ENCODE data around the gene DMPK. TPM values are rescaled to one million over a fixed set of nuclear protein-coding genes. Genes with fewer than 3 reads are reported as not detected.

Gene DMPK
- total and polyA plus RNA-seq, 9 of the 15 experiments (the other 6 are each of a cell fraction or from before 2014, with no cell fraction given) = 0.24 to 31.3 (median 7.3) TPM

DNA sequence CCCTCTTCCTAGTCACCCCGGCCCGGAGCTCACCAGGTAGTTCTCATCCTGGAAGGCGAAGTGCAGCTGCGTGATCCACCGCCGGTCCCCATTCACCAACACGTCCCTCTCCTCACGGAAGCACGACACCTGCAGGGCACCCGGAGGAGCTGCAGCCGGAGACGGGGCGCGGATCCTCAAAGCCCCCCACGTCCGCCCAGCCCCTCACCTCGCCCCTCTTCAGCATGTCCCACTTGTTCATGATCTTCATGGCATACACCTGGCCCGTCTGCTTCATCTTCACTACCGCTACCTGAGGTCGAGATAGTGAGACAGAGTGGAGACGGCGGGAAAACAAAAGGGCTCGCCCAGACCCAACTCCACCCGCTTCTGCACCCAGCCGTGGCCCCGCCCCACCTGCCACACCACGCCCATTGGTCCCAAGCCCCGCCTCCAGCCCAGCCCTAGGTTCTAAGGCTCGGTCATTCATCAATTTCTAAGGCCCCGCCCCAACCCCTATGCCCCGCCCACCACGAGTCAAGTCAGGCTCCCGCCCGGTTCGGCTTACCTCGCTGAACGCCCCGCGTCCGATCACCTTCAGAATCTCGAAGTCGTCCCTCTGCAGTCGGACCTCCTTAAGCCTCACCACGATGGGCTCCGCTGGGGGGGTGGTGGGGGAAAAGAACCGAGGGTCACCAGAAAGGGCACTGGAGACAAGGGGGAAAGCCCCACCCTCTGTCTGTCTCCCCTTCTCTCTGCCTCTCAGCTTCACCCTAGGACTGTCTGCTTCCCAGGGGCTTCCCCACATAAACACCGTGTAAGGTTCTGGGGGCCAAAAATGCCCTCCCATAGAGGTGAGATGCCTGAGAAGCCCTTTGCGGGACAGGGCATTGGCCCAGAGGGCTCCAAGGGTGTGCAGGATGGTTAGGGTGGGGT, 2.8 kb downstream of the DMPK start (continued):
- TF ChIP-seq, protein P1, sequence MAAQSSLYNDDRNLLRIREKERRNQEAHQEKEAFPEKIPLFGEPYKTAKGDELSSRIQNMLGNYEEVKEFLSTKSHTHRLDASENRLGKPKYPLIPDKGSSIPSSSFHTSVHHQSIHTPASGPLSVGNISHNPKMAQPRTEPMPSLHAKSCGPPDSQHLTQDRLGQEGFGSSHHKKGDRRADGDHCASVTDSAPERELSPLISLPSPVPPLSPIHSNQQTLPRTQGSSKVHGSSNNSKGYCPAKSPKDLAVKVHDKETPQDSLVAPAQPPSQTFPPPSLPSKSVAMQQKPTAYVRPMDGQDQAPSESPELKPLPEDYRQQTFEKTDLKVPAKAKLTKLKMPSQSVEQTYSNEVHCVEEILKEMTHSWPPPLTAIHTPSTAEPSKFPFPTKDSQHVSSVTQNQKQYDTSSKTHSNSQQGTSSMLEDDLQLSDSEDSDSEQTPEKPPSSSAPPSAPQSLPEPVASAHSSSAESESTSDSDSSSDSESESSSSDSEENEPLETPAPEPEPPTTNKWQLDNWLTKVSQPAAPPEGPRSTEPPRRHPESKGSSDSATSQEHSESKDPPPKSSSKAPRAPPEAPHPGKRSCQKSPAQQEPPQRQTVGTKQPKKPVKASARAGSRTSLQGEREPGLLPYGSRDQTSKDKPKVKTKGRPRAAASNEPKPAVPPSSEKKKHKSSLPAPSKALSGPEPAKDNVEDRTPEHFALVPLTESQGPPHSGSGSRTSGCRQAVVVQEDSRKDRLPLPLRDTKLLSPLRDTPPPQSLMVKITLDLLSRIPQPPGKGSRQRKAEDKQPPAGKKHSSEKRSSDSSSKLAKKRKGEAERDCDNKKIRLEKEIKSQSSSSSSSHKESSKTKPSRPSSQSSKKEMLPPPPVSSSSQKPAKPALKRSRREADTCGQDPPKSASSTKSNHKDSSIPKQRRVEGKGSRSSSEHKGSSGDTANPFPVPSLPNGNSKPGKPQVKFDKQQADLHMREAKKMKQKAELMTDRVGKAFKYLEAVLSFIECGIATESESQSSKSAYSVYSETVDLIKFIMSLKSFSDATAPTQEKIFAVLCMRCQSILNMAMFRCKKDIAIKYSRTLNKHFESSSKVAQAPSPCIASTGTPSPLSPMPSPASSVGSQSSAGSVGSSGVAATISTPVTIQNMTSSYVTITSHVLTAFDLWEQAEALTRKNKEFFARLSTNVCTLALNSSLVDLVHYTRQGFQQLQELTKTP (IDR thresholded peaks at IDR 0.05; ENCODE audit: low read depth in 1 of 2, partially characterized antibody in 2 of 2) = peak in 1 of 2 experiments; percentile 56
- TF ChIP-seq PHF20 (IDR thresholded peaks at IDR 0.05; ENCODE audit: partially characterized antibody) (no peak), E2F3 (CRISPR knock-in tag; IDR thresholded peaks at IDR 0.05) (peak; percentile 89), DACH1 (IDR thresholded peaks at IDR 0.05; ENCODE audit: partially characterized antibody) (no peak), ZKSCAN3 (CRISPR knock-in tag; IDR thresholded peaks at IDR 0.05) (no peak), ATF7 (IDR thresholded peaks at IDR 0.05) (peak; percentile 26; the same call in 1 of the 2 replicates), ATF1 (CRISPR knock-in tag; IDR thresholded peaks at IDR 0.05) (no peak), ATF1 (tag; IDR thresholded peaks at IDR 0.05) (0 out of 2 replicates have a peak, but pooled peaks have one; percentile 32), TRIM28 (IDR thresholded peaks at IDR 0.05) (0 out of 2 replicates have a peak, but pooled peaks have one; percentile 23), TEAD2 (tag; IDR thresholded peaks at IDR 0.05) (no peak), MYBL2 (IDR thresholded peaks at IDR 0.05; ENCODE audit: low read depth) (no peak), MYBL2 (CRISPR knock-in tag; IDR thresholded peaks at IDR 0.05; ENCODE audit: borderline replicate concordance) (no peak), SMARCA4 (IDR thresholded peaks at IDR 0.05) (0 out of 2 replicates have a peak, but pooled peaks have one; percentile 45)
- TF ChIP-seq, protein P2, sequence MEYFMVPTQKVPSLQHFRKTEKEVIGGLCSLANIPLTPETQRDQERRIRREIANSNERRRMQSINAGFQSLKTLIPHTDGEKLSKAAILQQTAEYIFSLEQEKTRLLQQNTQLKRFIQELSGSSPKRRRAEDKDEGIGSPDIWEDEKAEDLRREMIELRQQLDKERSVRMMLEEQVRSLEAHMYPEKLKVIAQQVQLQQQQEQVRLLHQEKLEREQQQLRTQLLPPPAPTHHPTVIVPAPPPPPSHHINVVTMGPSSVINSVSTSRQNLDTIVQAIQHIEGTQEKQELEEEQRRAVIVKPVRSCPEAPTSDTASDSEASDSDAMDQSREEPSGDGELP (CRISPR knock-in tag; IDR thresholded peaks at IDR 0.05; ENCODE audit: borderline replicate concordance) = peak; percentile 82; the same call in 1 of the 2 replicates
- TF ChIP-seq, protein P3, sequence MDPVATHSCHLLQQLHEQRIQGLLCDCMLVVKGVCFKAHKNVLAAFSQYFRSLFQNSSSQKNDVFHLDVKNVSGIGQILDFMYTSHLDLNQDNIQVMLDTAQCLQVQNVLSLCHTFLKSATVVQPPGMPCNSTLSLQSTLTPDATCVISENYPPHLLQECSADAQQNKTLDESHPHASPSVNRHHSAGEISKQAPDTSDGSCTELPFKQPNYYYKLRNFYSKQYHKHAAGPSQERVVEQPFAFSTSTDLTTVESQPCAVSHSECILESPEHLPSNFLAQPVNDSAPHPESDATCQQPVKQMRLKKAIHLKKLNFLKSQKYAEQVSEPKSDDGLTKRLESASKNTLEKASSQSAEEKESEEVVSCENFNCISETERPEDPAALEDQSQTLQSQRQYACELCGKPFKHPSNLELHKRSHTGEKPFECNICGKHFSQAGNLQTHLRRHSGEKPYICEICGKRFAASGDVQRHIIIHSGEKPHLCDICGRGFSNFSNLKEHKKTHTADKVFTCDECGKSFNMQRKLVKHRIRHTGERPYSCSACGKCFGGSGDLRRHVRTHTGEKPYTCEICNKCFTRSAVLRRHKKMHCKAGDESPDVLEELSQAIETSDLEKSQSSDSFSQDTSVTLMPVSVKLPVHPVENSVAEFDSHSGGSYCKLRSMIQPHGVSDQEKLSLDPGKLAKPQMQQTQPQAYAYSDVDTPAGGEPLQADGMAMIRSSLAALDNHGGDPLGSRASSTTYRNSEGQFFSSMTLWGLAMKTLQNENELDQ (CRISPR knock-in tag; IDR thresholded peaks at IDR 0.05; ENCODE audit: borderline replicate concordance) = no peak
- TF ChIP-seq, protein P4, sequence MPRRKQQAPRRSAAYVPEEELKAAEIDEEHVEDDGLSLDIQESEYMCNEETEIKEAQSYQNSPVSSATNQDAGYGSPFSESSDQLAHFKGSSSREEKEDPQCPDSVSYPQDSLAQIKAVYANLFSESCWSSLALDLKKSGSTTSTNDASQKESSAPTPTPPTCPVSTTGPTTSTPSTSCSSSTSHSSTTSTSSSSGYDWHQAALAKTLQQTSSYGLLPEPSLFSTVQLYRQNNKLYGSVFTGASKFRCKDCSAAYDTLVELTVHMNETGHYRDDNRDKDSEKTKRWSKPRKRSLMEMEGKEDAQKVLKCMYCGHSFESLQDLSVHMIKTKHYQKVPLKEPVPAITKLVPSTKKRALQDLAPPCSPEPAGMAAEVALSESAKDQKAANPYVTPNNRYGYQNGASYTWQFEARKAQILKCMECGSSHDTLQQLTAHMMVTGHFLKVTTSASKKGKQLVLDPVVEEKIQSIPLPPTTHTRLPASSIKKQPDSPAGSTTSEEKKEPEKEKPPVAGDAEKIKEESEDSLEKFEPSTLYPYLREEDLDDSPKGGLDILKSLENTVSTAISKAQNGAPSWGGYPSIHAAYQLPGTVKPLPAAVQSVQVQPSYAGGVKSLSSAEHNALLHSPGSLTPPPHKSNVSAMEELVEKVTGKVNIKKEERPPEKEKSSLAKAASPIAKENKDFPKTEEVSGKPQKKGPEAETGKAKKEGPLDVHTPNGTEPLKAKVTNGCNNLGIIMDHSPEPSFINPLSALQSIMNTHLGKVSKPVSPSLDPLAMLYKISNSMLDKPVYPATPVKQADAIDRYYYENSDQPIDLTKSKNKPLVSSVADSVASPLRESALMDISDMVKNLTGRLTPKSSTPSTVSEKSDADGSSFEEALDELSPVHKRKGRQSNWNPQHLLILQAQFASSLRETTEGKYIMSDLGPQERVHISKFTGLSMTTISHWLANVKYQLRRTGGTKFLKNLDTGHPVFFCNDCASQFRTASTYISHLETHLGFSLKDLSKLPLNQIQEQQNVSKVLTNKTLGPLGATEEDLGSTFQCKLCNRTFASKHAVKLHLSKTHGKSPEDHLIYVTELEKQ (CRISPR knock-in tag; IDR thresholded peaks at IDR 0.05) = no peak

Data from K562 (cell line).